HCT116 (cell line): Measurements from ENCODE around the gene ATAT1. TPM values are rescaled to one million over a fixed set of nuclear protein-coding genes. Genes with fewer than 3 reads are reported as not detected.

ENCODE experiments used
- ATAC-seq: fragments of 200-7000 bp; cut with Tn5 transposase; 2 replicates; pipeline ENCODE4 v1.9.1; 2020; ENCODE audit warnings: mild to moderate bottlenecking, moderate library complexity
- BruUV-seq: library from RNA; stranded (reverse); fragments of 400-500 nt; replicated peaks from 2 replicates; lab custom pipeline; 2021; lab: Mats Ljungman, UMichigan
- CTCF ChIA-PET: fragments of 300-600 bp; sonication (Branson Sonifier 250); formaldehyde crosslinking; loops from one replicate; lab custom pipeline; 2021; ENCODE audit warnings: antibody characterized with exemption; lab: Charles Lee
- POLR2A ChIA-PET: fragments of 300-600, 350-600 bp; sonication (Branson Sonifier 250); formaldehyde crosslinking; loops from one replicate; lab custom pipeline; 2021; ENCODE audit warnings: antibody characterized with exemption; lab: Charles Lee
- RAD21 ChIA-PET, 2 experiments: fragments of 300-600 bp; sonication (Branson Sonifier 250); formaldehyde crosslinking; loops; one replicate each; lab custom pipeline; 2023; ENCODE audit warnings: low total read pairs in 2 of 2; ENCODE audit not compliant: uncharacterized antibody in 2 of 2, unreplicated experiment in 2 of 2, low non-redundant PET in 1 of 2; lab: Charles Lee
- DNase-seq: peaks from one replicate; pipeline ENCODE4 v3.0.0-alpha.2; 2010; ENCODE audit warnings: low read depth, low spot score
- H2AFZ ChIP-seq: fragments of 200-600 bp; shearing (Covaris generic), sonication (generic); 2 replicates; pipeline ENCODE4 v1.6.1; 2017; ENCODE audit warnings: low read depth, mixed run types, mixed read lengths, antibody characterized with exemption, low read length; ENCODE audit not compliant: poor library complexity, severe bottlenecking
- H3K27ac ChIP-seq: 2 replicates; pipeline ENCODE4 v1.5.1; 2012; ENCODE audit warnings: low read depth, low read length
- H3K27me3 ChIP-seq: fragments of 200-600 bp; sonication (generic); 2 replicates; pipeline ENCODE4 v1.6.1; 2016; ENCODE audit warnings: mixed run types, low read length, mixed read lengths; ENCODE audit not compliant: insufficient read depth
- H3K36me3 ChIP-seq, 2 experiments: fragments of 200-500 bp in 1 of 2; fragments of 200-600 bp in 1 of 2; sonication (Bioruptor generic) in 1 of 2; sonication (generic) in 1 of 2; 2 replicates each; pipeline versions ENCODE4 v1.5.1 to v1.6.1; 2014 to 2016; ENCODE audit warnings: low read length in 2 of 2, inconsistent platforms in 1 of 2, mixed read lengths in 1 of 2, mixed run types in 1 of 2; ENCODE audit not compliant: insufficient read depth in 2 of 2, control insufficient read depth in 1 of 2
- H3K4me1 ChIP-seq, 2 experiments: fragments of 200-600 bp in 1 of 2; sonication (generic) in 1 of 2; 2 replicates each; pipeline versions ENCODE4 v1.5.1 to v1.6.1; 2012 to 2017; ENCODE audit warnings: low read length in 2 of 2, inconsistent platforms in 1 of 2, mild to moderate bottlenecking in 1 of 2, mixed read lengths in 1 of 2, mixed run types in 1 of 2, moderate library complexity in 1 of 2; ENCODE audit not compliant: insufficient read depth in 2 of 2, control insufficient read depth in 1 of 2
- H3K4me2 ChIP-seq: fragments of 200-600 bp; sonication (generic); 2 replicates; pipeline ENCODE4 v1.6.1; 2017; ENCODE audit warnings: mixed run types, low read length, mixed read lengths
- H3K4me3 ChIP-seq, 2 experiments: fragments of 200-600 bp in 1 of 2; sonication (generic) in 1 of 2; replicated peaks in 1 of 2; 2 replicates each; pipeline ENCODE4 v1.5.1; 2011 to 2016; ENCODE audit warnings: low read length in 2 of 2, control low read depth in 1 of 2, low read depth in 1 of 2, mild to moderate bottlenecking in 1 of 2, mixed read lengths in 1 of 2, mixed run types in 1 of 2
- H3K79me2 ChIP-seq: fragments of 200-600 bp; sonication (generic); 2 replicates; pipeline ENCODE4 v1.6.1; 2017; ENCODE audit warnings: mild to moderate bottlenecking, mixed run types, low read length, moderate library complexity, mixed read lengths; ENCODE audit not compliant: insufficient read depth
- H3K9ac ChIP-seq: fragments of 200-600 bp; sonication (generic); 2 replicates; pipeline ENCODE4 v1.6.1; 2016; ENCODE audit warnings: low read length, mixed read lengths
- H3K9me2 ChIP-seq: fragments of 200-600 bp; sonication (generic), shearing (Covaris generic); 2 replicates; pipeline ENCODE4 v1.6.1; 2017; ENCODE audit warnings: mixed run types, mild to moderate bottlenecking, moderate library complexity; ENCODE audit not compliant: insufficient read depth
- H3K9me3 ChIP-seq, 2 experiments: fragments of 200-500 bp in 1 of 2; fragments of 200-600 bp in 1 of 2; sonication (Bioruptor generic) in 1 of 2; sonication (generic) in 1 of 2; 2 replicates each; pipeline ENCODE4 v1.6.1; 2014 to 2017; ENCODE audit warnings: low read length in 2 of 2, mixed read lengths in 2 of 2, inconsistent platforms in 1 of 2, low read depth in 1 of 2, mild to moderate bottlenecking in 1 of 2, mixed run types in 1 of 2, moderate library complexity in 1 of 2; ENCODE audit not compliant: control insufficient read depth in 1 of 2, insufficient read depth in 1 of 2
- H4K20me1 ChIP-seq: fragments of 200-600 bp; sonication (generic), shearing (Covaris generic); 2 replicates; pipeline ENCODE4 v1.6.1; 2017; ENCODE audit warnings: mixed run types, mild to moderate bottlenecking, moderate library complexity; ENCODE audit not compliant: insufficient read depth
- CBX3 ChIP-seq: IDR thresholded peaks from 2 replicates; pipeline ENCODE4 v1.6.1; 2012; ENCODE audit warnings: low read depth
- EGR1 ChIP-seq: IDR thresholded peaks from 2 replicates; pipeline ENCODE4 v1.6.1; 2012; ENCODE audit warnings: low read depth
- ELF1 ChIP-seq: IDR thresholded peaks from 2 replicates; pipeline ENCODE4 v1.6.1; 2012; ENCODE audit warnings: low read depth, borderline replicate concordance
- FOSL1 ChIP-seq: IDR thresholded peaks from 2 replicates; pipeline ENCODE4 v1.6.1; 2012; ENCODE audit warnings: low read depth
- RAD21 ChIP-seq: IDR thresholded peaks from 2 replicates; pipeline ENCODE4 v1.6.1; 2012; ENCODE audit warnings: low read depth, mild to moderate bottlenecking
- SIN3A ChIP-seq: IDR thresholded peaks from 2 replicates; pipeline ENCODE4 v1.6.1; 2012; ENCODE audit warnings: low read depth
- SP1 ChIP-seq: IDR thresholded peaks from 2 replicates; pipeline ENCODE4 v1.6.1; 2012; ENCODE audit warnings: low read depth
- SRF ChIP-seq: IDR thresholded peaks from 2 replicates; pipeline ENCODE4 v1.6.1; 2012; ENCODE audit warnings: low read depth
- TCF7L2 ChIP-seq: IDR thresholded peaks from 2 replicates; pipeline ENCODE4 v1.7.0; 2011; ENCODE audit warnings: borderline replicate concordance, inconsistent platforms; ENCODE audit not compliant: insufficient read depth, insufficient read length; ENCODE audit errors: extremely low read depth
- intact Hi-C: fragments of 100-400 bp; cut with micrococcal nuclease; formaldehyde crosslinking; loops from 2 replicates; pipeline ENCODE4 v1.10.0; 2022
- total RNA-seq: library from RNA; stranded (reverse); gene quantifications from one replicate; pipeline ENCODE4 v1.2.1, GENCODE V29; 2021; ENCODE audit not compliant: unreplicated experiment
- TF ChIP-seq, protein P1 (sequence below): IDR thresholded peaks from 2 replicates; pipeline ENCODE4 v1.6.1; 2012; ENCODE audit warnings: low read depth
- TF ChIP-seq, protein P2 (sequence below): IDR thresholded peaks from 2 replicates; pipeline ENCODE4 v1.6.1; 2012
- TF ChIP-seq, protein P3 (sequence below), 3 experiments: fragments of 200-600 bp in 1 of 3; sonication (generic) in 1 of 3; IDR thresholded peaks in 2 of 3; conservative IDR thresholded peaks in 1 of 3; 2 replicates each; pipeline ENCODE4 v1.5.1; 2012 to 2017; ENCODE audit warnings: low read depth in 2 of 3, low read length in 2 of 3, antibody characterized with exemption in 1 of 3, borderline replicate concordance in 1 of 3, control low read depth in 1 of 3, mild to moderate bottlenecking in 1 of 3, mixed read lengths in 1 of 3, mixed run types in 1 of 3, moderate library complexity in 1 of 3; ENCODE audit not compliant: insufficient read depth in 1 of 3

Gene ATAT1
- total RNA-seq, 1 experiment from 2014 or later = 19.8 TPM

DNA sequence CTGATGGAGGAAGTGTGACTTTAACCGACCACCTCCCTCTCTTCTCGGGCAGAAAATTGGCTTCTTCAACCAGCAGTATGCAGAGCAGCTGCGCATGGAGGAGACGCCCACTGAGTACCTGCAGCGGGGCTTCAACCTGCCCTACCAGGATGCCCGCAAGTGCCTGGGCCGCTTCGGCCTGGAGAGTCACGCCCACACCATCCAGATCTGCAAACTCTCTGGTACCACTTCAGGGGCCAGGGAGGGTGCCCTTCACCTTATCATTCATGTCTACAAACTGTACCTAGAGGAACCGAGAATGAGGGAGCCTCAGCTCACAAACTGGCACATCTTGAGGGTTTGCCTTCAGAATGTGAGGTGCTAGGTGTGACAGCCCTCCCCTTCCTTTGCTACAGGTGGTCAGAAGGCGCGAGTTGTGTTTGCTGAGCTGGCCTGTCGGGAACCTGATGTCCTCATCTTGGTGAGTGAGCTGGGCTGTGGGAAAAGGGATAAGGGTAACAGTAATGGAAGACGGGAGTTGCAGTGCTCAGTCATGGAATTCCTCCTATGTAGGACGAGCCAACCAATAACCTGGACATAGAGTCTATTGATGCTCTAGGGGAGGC is 36.8 kb upstream of the ATAT1 start:
- Histone ChIP-seq H3K27ac (no peak overlapping the region), H3K9me2 (no peaks in the 10 kb centered on the region), H3K36me3 (peaks cover 53 to 60% of the 10 kb centered on the region in 2 experiments), H3K9me3 (no peaks in the 10 kb centered on the region), H3K9ac (no peak overlapping the region), H2AFZ (no peak overlapping the region), H3K27me3 (no peaks in the 10 kb centered on the region), H3K4me3 (no peak overlapping the region), H3K4me2 (no peak overlapping the region), H3K79me2 (peaks cover 37% of the 10 kb centered on the region; the same call in 1 of the 2 replicates), H4K20me1 (no peaks in the 10 kb centered on the region; the same call in 1 of the 2 replicates), H3K4me1 (no peaks in the 10 kb centered on the region)
- RAD21 ChIA-PET = no interaction called here
- CTCF ChIA-PET = no interaction called here
- ATAC-seq (no peak), DNase-seq (no peak)
- POLR2A ChIA-PET = no interaction called here
- no TSS peak for BruUV-seq
- intact Hi-C loops = no loop called here
- TF ChIP-seq SIN3A (no peak), EGR1 (no peak), ELF1 (no peak), CBX3 (no peak), TCF7L2 (no peak), RAD21 (no peak), FOSL1 (no peak), SP1 (no peak), SRF (no peak)
- TF ChIP-seq, protein P1, sequence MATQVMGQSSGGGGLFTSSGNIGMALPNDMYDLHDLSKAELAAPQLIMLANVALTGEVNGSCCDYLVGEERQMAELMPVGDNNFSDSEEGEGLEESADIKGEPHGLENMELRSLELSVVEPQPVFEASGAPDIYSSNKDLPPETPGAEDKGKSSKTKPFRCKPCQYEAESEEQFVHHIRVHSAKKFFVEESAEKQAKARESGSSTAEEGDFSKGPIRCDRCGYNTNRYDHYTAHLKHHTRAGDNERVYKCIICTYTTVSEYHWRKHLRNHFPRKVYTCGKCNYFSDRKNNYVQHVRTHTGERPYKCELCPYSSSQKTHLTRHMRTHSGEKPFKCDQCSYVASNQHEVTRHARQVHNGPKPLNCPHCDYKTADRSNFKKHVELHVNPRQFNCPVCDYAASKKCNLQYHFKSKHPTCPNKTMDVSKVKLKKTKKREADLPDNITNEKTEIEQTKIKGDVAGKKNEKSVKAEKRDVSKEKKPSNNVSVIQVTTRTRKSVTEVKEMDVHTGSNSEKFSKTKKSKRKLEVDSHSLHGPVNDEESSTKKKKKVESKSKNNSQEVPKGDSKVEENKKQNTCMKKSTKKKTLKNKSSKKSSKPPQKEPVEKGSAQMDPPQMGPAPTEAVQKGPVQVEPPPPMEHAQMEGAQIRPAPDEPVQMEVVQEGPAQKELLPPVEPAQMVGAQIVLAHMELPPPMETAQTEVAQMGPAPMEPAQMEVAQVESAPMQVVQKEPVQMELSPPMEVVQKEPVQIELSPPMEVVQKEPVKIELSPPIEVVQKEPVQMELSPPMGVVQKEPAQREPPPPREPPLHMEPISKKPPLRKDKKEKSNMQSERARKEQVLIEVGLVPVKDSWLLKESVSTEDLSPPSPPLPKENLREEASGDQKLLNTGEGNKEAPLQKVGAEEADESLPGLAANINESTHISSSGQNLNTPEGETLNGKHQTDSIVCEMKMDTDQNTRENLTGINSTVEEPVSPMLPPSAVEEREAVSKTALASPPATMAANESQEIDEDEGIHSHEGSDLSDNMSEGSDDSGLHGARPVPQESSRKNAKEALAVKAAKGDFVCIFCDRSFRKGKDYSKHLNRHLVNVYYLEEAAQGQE = no peak
- TF ChIP-seq, protein P2, sequence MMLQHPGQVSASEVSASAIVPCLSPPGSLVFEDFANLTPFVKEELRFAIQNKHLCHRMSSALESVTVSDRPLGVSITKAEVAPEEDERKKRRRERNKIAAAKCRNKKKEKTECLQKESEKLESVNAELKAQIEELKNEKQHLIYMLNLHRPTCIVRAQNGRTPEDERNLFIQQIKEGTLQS = no peak
- TF ChIP-seq, protein P3, sequence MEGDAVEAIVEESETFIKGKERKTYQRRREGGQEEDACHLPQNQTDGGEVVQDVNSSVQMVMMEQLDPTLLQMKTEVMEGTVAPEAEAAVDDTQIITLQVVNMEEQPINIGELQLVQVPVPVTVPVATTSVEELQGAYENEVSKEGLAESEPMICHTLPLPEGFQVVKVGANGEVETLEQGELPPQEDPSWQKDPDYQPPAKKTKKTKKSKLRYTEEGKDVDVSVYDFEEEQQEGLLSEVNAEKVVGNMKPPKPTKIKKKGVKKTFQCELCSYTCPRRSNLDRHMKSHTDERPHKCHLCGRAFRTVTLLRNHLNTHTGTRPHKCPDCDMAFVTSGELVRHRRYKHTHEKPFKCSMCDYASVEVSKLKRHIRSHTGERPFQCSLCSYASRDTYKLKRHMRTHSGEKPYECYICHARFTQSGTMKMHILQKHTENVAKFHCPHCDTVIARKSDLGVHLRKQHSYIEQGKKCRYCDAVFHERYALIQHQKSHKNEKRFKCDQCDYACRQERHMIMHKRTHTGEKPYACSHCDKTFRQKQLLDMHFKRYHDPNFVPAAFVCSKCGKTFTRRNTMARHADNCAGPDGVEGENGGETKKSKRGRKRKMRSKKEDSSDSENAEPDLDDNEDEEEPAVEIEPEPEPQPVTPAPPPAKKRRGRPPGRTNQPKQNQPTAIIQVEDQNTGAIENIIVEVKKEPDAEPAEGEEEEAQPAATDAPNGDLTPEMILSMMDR (IDR thresholded peaks at IDR 0.05 in 2 of 3, conservative IDR thresholded peaks at IDR 0.05 in 1 of 3; ENCODE audit: borderline replicate concordance in 1 of 3, insufficient read depth in 1 of 3, low read depth in 2 of 3, low read length in 2 of 3) = no peak
